Right renal cortex interstitium (tissue), 3 donors: ENCODE results near the gene SKOR2. TPM values are rescaled to one million over a fixed set of nuclear protein-coding genes. Genes with fewer than 3 reads are reported as not detected.
A peak's percentile ranks its signal among the peaks of the same experiment; 100 is the strongest.

Experiments used
- DNase-seq, 3 donors: peaks; one replicate each; pipeline ENCODE4 v3.0.0-alpha.2; 2013; ENCODE audit warnings: low read depth in 3 of 3, low spot score in 2 of 3
- polyA plus RNA-seq, 3 donors: library from polyadenylated mRNA; unstranded; fragments of 120-200 nt; gene quantifications; one replicate each; pipeline ENCODE4 v1.2.1, GENCODE V29; 2013; ENCODE audit not compliant: insufficient read length in 3 of 3

SKOR2 gene
- polyA plus RNA-seq, 3 donors: not detected

DNA sequence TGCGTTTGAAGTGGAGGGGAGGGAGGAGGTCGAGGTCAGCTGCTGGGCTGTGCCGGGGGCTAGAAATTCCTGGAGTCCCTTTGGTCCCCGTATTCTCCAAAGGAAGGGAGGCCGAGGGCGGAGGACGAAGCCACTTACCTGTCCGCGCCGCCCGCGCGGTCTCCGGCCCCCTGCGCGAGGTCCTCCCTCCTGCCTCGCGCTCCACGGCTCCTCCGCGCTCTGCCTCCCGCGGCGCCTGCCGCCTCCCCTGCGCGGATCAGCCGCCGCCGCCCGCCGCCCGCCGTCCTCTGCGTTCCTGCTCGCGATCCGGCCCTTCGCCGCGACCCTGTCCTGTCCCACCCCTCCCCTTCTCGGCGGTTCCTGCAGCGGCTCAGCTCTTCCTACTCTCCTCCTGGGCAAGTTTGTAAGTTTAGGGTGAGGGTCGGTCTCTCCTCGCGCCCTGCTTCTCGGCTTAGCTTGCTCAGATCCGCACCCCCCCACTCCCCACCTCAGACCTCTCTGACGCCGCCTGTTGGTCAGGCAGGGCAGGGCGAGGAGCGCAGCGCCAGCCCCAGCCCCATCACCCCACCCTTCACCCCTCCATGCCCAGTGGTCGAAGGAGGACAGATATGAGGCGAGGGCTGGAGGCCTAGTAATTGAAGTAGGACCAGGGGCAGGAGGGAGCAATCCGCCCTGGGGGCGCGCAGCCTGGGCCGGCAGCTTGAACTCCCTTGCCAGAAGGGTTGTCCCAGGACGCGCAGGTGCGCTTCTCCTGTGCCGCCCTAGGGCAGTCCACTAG is 9.7 kb upstream of the SKOR2 start:
- no peak for DNase-seq

DNA sequence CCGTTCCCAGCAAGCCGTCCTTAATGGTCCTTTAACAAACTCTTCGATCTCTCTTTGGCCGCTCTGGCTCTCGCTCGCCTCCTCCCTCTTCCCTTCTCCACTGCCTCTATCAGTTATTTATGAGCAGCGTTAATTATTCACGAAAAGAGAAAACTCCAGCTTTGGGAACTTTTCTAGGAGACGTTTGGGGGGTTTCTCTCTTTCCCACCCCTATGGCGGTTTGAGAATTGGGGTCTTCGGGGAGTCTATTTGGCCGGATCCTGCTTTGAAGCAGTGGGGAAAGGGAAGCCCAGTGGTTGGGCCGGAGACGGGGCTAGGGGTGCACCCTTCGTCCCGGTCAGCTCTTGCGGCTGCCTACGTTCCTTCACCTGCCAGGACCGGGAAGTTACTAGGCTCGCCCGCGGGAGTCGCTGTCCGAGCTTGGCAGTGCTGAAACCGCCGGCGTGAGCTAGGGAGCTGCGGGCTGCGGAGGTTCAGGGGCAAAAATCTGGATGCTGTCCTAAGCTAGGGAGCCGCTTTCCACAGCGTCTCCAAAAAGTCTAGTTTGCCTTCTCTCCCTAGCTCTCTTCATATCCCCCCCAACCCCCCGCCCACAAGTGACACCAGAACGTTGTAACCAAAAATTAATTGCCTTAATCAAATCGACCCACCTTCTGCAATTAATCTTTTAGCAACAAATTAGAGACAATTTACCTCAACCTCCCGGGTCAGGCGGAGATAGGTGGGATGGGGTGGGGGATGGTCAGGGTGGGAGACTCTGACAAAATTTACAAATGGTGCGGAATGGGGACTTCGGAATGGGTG is 8.9 kb upstream of the SKOR2 start:
- peak in 2 of 3 donors; percentile 31 to 55 for DNase-seq

DNA sequence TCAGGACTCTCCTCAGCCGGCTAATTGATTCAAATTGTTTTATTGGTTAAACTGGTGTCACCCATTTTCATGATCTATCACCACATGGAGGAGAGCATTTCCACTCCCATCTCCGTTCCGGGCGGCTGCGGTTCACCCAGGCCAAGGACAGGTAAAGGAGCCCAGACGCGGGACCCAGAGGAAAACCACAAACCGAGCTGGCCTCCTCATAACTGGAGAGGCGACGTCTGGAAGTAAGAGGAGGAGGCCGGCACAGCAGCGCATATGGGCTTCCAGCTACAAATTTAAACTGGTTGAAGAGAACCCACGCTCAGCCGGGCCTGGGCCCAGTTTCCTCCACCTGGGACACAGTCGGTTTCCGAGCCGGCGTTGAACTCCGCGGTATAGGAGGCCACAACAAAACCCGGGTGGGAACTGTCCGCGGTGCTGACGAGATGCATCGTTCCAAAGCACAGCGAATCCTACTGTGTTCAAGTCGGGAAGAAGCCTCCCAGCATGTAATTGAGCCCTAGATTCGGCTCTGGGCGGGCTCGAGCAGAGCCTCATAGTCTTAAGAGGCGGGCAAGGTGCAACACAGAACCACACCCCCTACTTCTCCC is 3.0 kb upstream of the SKOR2 start:
- DNase-seq: peak in 2 of 3 donors; percentile 59 to 64

DNA sequence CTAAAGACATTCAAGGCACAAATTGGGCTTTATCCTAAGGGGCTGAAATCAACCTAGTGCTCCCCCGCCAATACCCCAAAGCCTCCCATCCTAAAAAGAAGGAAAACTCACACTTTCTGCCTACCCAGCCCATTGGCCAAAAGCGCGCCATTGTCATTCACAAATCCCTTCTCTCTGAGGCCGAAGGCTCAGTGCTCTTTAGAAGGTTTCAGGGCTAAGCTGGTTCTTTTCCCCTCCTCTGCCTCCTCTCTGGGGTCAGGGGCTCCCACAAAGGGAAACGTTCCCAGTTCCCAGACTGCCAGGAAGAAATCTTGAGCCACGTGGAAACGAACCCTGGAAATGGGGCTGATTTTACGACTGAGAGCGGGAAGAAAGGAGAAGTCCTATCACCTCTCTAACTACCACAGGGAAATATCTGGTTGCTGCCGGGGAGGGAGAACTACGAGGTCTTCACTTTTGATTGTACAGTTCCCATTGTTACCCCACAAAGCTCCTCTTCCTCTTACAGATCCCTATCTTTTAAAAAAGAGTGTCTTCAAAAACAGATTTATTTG is 1.7 kb upstream of the SKOR2 start:
- DNase-seq: no peak

DNA sequence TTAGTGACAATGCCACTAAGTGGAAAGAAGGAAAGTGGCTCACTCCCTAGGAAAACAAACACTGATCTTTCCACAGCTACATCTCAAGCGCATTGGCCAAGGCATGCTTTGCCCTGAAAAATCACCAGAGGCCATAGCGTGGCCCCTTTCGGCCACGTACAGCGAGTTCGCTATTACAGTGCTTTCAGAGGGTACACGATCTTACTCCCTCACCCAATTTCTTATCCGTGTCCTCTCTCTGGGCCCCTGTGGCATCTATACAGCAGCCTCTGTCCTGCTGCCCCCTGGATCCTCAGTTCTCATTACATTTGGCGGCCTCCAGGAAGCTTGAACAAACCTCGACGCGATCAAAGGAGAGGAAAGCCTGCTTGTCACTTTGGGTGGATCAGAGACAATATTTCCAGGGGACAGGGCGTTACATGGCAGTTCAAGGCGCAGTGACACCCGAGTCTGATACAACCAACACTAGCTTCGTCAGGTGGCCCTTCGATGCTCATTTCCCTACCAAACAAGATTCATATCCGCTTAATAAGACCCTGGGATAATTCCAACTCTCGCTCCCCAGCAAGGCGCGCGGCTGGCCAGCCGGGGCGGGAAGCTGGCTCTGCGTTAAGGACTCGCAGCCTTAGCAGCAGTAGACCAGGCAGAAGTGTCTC is 941 bp downstream of the SKOR2 start:
- no peak for DNase-seq

DNA sequence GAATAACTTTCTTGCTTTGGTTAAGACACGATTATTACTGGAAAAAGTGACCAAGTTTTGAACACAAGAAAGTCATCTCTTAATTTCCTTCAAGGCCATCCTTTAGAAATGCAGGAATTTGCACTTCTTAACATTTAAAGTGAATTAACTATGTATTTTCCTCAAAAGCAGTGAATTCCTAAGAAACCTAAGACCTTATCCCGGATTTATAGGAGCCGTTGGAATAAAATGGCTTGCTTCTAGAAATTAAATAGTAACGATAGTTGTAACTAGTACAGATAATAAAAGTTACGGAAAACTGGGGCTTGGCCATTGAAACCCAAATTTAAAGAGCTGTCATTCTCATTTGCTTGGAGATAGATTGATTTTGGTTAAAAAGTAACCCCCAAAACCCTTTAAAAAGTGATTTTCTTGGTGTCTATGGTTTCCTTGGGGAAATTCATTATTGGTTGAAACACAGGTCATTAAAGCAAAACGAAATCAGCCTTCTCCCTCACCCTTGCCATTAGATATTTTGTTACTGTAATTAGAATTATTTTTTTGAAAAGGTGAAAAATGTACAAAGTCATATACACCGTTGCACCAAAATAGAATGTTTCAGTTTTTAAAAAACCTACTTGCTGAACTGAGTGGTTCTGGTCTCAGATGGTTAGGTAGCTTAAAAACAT is 2.0 kb downstream of the SKOR2 start:
- DNase-seq: no peak

DNA sequence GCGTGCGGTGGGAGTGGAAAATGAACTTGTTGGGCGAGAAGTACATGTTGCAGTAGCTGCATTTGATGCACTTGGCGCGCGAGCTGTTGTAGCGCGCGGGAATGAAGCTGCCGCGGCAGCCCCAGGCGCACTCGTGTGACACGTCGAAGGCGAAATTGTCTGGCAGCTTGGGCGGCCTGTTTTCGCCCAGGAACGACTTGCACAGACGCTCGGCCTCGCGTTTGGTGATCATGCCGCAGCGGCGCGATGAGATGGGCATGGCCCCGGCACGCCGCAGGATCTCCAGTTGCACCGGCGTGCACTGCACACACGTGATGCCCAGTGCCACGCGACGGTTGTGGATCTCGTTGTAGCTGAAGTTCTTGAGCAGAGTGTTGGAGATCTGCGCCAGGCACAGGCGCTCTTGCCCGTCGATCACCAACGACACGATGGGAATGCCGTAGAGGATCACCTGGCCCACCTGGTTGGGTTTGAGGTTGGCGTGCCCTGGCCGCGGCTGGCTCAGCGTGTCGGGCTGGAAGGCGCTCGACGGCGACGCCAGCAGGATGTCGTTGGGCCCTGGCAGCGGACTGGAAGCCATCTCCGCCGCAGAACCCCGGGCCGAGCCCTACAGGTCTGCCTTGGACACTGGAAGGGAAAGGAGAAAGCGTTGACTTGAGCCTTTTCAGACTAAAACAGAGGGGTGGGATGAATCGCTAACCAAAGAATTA is 2.7 kb downstream of the SKOR2 start:
- DNase-seq: no peak

DNA sequence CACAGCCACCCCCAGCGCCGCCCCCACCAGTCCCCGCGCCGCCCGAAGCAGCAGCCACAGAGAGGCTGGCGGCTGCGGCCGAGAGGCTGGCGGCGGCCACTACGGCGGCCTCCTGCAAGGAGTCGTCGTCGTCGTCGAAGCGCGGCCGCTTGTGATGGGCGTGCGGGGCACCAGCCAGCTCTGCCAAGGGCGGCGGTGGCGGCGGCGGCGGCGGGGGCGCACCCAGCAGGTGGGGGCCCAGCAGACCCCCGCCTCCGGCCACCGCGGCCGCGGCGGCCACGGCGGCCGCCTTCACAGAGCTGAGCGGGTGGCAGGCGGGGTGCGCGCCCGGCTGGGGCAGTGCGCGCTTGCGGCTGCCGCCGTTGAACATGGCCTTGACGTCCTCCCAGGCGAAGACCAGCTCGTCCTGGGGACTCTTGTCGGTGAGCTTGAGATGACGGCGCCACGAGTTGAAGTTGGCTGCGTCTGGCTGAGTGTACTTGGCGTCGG is 3.3 kb downstream of the SKOR2 start:
- no peak for DNase-seq

DNA sequence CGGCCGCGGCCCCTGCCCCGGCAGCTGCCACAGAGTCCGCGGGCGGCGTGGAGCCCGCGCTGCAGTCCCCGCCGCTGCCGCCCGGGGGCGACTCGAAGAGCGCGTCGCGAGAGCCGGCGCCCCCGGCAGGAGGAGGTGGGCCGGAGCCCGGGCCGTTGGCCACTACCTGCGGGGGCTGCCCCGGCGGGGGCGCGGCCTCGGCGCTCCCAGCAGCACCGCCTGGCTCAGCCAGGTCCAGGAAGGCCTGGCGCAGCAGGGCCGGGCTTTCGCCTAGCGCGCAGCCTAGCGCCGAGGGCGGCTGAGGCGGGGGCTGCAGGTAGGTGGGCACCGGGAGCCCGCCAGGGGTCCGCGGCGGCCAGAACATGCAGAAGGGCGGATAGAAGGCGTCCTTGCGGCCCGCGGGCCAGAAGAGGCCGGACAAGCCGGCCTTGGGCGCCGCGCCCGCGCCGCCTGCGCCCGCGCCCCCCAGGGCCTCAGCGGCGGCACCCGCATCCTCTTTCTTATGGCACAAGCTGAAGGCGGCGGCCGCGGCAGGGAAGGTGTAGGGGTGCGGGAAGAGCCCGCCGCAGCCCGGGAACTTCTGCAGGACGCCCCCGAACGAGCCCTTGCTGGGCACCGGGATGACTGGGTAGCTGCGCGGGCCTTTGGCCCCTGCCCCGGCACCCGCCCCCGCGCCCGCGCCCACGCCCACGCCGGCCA is 3.9 kb downstream of the SKOR2 start:
- DNase-seq: no peak

DNA sequence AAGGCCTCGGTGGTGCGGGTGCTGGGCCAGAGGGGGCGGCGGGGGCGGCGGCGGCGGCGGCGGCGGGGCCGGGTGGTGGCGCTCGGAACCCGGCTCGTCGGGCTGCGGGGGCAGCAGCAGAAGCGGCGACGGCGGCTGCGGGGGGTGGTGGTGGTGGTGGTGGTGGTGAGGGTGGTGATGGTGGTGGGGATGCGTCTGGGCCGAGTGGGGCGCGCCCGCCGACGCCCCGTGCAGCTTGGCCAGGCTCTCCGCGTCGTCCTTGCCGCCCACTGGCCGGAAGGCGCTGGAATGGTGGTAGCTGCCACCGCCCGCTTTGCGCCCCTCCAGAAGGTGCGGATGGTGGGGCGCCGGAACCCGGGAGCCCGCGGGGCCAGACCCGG is 4.4 kb downstream of the SKOR2 start:
- no peak for DNase-seq

DNA sequence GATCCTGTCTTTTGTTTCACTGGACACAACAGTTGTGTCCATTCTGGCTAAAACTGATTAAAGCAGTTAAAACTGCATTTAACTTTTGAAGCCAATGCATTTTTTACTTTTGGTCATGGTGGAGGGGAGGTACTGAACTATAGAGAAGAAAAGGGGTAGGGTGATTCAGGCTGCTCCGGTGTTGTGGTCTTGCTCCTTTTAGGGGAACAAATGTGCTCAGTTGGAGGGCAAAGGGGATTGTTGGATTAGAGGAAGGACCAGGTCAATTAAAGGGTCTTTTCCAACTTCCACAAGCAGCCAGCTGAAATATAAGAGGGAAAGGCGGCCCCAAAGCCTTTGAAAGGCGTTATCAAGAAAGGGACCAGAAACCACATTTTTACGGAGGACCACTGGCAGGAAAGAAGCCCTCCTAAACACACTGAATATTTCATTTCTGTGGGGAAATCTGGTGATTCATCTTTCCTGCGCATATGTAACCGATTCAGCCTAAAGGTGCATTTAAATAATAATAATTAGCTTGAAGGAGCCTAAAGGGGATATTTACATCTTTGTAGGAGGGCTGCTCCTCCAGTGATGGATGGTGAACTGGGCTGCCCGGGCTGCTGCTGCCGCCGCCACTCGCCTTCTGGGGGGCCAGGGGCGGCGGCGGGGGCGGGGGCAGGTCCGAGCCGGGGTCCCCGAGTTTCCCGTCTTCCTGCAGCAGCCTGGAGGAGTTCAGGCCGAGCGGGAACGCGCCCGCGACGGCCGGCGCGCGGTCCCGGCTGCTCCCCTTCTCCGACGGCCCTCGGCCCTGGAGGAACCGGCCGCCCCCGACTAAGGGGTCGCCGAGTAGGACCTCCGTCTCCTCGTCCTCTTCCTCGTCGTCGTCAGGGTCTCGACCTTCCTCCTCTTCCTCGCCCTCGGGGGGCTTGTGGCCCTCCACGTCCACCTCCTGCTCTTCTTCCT is 5.2 kb downstream of the SKOR2 start:
- no peak for DNase-seq

DNA sequence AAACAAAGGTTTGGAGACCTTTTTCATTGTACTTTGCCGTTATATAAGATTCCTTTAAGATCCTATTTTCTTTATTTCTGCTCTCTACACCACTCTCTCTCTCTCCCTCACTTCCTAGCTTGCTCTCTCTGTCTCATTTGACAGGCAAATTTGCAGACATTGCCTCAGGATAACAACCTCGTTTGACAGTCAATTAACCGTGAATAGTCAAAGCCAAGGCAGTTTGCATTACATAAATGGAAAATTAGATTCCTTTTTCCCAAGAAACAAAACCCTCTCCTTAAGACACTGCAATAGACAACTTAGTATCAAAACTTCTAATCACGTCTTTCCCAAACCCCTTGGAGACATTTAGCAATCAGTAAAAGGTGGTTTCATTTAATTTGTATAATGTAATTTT is 7.4 kb downstream of the SKOR2 start:
- no peak for DNase-seq

DNA sequence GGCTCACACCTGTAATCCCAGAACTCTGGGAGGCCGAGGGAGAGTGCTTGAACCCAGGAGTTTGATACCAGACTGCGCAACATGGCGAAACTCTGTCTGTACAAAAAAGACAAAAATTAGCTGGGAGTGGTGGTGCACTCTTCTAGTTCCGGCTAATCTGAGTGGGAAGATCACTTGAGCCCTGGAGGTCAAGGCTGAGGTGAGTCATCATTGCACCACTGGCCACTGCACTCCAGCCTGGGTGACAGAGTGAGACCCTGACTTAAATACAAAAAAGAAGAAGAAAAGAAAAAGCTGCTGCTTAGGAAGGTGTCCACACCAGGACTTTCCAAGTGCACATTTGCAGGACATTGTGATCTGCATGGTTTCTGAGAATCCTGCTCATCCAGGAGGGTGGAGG is 16.4 kb downstream of the SKOR2 start:
- DNase-seq: no peak

DNA sequence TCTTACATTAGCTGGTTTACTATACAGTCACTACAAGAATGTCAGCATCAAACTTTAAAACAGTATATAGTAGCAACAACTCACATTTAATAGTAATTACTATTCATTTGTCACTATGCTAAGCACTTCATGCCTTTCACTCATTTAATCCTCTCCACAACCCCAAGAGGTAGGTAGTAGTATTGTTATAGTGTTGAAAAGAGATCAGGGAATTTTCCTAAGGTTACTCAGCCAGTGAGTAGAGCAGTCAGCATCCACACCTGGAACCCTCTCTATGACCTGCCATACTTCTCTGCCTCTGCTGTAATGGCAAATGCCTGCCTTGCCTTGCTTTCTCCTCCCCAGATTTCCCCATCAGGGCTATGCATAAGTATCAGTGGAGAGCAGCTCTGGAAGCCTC is 24.8 kb downstream of the SKOR2 start:
- DNase-seq: no peak

DNA sequence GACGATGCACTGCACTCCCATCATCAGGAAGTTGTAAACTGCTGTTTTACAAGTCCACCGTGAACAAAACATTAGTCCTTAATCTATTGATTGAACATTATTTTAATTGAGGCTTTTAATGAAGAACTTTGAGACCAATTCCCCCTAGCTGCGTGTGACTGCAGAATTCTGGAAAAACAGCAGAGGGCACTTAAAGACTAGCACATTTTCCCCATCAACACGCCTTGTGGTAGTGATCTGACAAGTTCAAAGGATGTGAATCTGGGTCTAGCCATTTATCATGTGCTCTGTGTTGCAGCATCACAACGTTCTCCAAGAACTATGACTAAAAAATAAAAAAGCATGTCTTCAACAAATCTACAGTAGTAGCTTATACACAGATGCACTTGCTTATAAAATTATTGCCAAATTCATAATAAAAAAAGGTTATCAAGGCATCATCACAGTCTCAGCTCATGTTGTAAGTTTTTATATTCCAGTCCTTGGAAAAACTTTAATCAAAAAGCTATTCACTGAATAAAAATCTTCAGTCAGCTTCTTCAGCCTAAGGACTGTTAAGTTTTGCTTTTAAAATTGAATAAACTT is 35.8 kb downstream of the SKOR2 start:
- DNase-seq: peak; percentile 23 to 31 (median 27)

DNA sequence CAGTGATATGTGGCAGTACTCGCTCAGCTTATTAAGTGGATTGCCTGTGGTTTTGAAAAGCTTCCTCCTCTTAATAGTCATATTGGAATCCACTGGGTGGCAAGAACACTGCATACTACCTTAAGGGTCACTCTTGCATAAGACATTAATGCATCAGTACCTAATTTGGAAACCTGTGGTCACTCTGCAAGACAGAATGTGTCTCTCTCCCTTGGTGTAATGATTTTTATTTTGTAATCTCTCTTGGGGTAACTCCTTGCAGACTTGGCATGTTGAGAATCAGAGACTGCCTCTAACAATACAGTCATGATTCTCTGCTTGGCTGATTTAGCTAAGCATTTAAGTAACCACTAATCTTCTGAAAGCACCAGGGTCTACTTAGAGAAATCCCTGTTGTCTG is 42.3 kb downstream of the SKOR2 start:
- DNase-seq: no peak

DNA sequence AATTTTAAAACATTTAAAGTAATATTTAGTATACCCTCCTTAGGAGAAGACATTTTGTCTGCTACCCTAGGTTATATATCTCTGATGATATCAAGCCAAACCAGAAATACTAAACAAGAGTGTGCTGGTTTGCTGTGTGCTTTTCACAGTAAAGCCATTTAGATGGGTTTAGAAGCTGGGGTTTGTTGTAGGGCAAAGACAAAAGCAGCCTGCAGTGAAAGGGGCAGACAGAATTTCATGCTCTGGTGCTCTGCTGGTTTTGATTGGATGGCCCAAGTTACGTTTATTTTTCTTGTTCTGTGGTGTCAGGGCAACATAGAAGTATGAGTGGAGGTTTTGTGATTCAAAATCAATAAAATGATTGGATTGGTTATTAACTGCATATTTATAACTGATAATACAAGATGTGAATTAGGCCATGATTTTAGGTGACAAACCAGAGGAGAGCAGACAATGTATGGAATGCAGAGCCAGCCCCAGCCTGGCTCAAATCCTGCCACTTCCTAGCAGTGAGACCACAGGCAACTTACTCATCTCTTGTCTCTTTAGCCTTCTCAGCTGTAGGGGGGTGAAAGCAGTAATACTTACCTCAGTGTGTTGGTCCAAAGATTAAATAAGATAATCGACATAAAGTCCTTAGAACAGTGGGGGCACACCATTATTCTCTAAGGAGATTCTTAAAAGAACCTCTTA is 44.4 kb downstream of the SKOR2 start:
- DNase-seq: no peak
